HFFc6 (cell line): ENCODE results near the gene PANX3. TPM values are rescaled to one million over a fixed set of nuclear protein-coding genes. Genes with fewer than 3 reads are reported as not detected.

Source experiments
- DNase-seq: peaks from one replicate; pipeline ENCODE4 v3.0.0-alpha.2; 2018
- H3K27ac Mint-ChIP-seq: 2 replicates; pipeline ENCODE4 v1.8.0; 2020; ENCODE audit warnings: mild to moderate bottlenecking, mixed read lengths
- H3K27me3 Mint-ChIP-seq: 2 replicates; pipeline ENCODE4 v1.8.0; 2021; ENCODE audit warnings: mild to moderate bottlenecking, moderate library complexity, mixed read lengths; ENCODE audit not compliant: insufficient read depth
- H3K36me3 Mint-ChIP-seq: 2 replicates; pipeline ENCODE4 v1.8.0; 2021; ENCODE audit warnings: low read depth, mixed read lengths
- H3K4me1 Mint-ChIP-seq: 2 replicates; pipeline ENCODE4 v1.8.0; 2020; ENCODE audit warnings: low read depth, mixed read lengths
- H3K4me3 Mint-ChIP-seq: 2 replicates; pipeline ENCODE4 v1.8.0; 2020; ENCODE audit warnings: mild to moderate bottlenecking, moderate library complexity, mixed read lengths
- H3K9me3 Mint-ChIP-seq: 2 replicates; pipeline ENCODE4 v1.8.0; 2020; ENCODE audit warnings: mild to moderate bottlenecking, mixed read lengths
- long read RNA-seq: library from polyadenylated mRNA; unstranded; transcript quantifications from one replicate; pipeline ENCODE4 v2.0.0, GENCODE V29; 2019
- total RNA-seq, 6 experiments: library from RNA; stranded (reverse); fragmentation: NEBNext Ultra II Directional; extraction: Animal tissue kit (Norgen Biotek cat#: 25700); gene quantifications; 2 replicates in 1 of 6; 3 replicates in 5 of 6; pipeline ENCODE4 v1.2.3, GENCODE V29; 2021
- TF ChIP-seq, protein P1 (sequence below): fragments of 200-600 bp; sonication (generic); IDR thresholded peaks from 2 replicates; pipeline ENCODE4 v1.5.0; 2021; ENCODE audit warnings: antibody characterized with exemption, mild to moderate bottlenecking

Gene PANX3
- not detected for total RNA-seq
- long read RNA-seq = 0 reads

GRCh38 chr11:124611064-124611463 lies at the start of gene PANX3:
Gene PANX3, plus strand, starts transcription at chr11:124611428. Its CDS starts 129 bp downstream, at chr11:124611557.
- TF ChIP-seq, protein P1, sequence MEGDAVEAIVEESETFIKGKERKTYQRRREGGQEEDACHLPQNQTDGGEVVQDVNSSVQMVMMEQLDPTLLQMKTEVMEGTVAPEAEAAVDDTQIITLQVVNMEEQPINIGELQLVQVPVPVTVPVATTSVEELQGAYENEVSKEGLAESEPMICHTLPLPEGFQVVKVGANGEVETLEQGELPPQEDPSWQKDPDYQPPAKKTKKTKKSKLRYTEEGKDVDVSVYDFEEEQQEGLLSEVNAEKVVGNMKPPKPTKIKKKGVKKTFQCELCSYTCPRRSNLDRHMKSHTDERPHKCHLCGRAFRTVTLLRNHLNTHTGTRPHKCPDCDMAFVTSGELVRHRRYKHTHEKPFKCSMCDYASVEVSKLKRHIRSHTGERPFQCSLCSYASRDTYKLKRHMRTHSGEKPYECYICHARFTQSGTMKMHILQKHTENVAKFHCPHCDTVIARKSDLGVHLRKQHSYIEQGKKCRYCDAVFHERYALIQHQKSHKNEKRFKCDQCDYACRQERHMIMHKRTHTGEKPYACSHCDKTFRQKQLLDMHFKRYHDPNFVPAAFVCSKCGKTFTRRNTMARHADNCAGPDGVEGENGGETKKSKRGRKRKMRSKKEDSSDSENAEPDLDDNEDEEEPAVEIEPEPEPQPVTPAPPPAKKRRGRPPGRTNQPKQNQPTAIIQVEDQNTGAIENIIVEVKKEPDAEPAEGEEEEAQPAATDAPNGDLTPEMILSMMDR = no peak
- Mint-ChIP-seq H3K27ac (no peak within 1 kb of the TSS), H3K36me3 (no peaks in the 10 kb centered on the region), H3K9me3 (no peaks in the 10 kb centered on the region), H3K4me1 (no peaks in the 10 kb centered on the region), H3K4me3 (no peak within 1 kb of the TSS), H3K27me3 (peaks cover 10% of the 10 kb centered on the region)
- DNase-seq = no peak

GRCh38 chr11:124569697-124570096 lies 41.5 kb upstream of the PANX3 start, which contains the start of gene OR8A1:
Gene OR8A1, plus strand, starts transcription at chr11:124569997. Its CDS starts 123 bp downstream, at chr11:124570120.
- Mint-ChIP-seq H3K4me1 (no peaks in the 10 kb centered on the region), H3K9me3 (no peaks in the 10 kb centered on the region), H3K27me3 (peaks cover 2% of the 10 kb centered on the region; the same call in 1 of the 2 replicates), H3K4me3 (no peak within 1 kb of the TSS), H3K36me3 (no peaks in the 10 kb centered on the region), H3K27ac (no peak within 1 kb of the TSS)
- DNase-seq = no peak
- TF ChIP-seq, protein P1 = no peak

DNA sequence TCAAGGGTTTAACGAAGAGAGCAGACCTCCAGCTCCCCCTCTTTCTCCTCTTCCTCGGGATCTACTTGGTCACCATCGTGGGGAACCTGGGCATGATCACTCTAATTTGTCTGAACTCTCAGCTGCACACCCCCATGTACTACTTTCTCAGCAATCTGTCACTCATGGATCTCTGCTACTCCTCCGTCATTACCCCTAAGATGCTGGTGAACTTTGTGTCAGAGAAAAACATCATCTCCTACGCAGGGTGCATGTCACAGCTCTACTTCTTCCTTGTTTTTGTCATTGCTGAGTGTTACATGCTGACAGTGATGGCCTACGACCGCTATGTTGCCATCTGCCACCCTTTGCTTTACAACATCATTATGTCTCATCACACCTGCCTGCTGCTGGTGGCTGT lies 41.1 kb upstream of the PANX3 start:
- TF ChIP-seq, protein P1 = no peak
- no peaks in the 10 kb centered on the region for H3K9me3 Mint-ChIP-seq
- H3K27ac Mint-ChIP-seq = no peak overlapping the region
- no peaks in the 10 kb centered on the region for H3K36me3 Mint-ChIP-seq
- no peak overlapping the region for H3K4me3 Mint-ChIP-seq
- DNase-seq = no peak
- no peaks in the 10 kb centered on the region for H3K4me1 Mint-ChIP-seq
- peaks cover 2% of the 10 kb centered on the region; the same call in 1 of the 2 replicates for H3K27me3 Mint-ChIP-seq

- Mint-ChIP-seq H3K27me3 (peaks cover 9% of the 10 kb centered on the region), H3K27ac (no peak overlapping the region), H3K9me3 (no peaks in the 10 kb centered on the region), H3K36me3 (no peaks in the 10 kb centered on the region), H3K4me3 (no peak overlapping the region), H3K4me1 (no peaks in the 10 kb centered on the region)
- TF ChIP-seq, protein P1 = no peak
- no peak for DNase-seq
Measured at GRCh38 chr11:124577716-124578427, 33.4 kb upstream of the PANX3 start.

DNA sequence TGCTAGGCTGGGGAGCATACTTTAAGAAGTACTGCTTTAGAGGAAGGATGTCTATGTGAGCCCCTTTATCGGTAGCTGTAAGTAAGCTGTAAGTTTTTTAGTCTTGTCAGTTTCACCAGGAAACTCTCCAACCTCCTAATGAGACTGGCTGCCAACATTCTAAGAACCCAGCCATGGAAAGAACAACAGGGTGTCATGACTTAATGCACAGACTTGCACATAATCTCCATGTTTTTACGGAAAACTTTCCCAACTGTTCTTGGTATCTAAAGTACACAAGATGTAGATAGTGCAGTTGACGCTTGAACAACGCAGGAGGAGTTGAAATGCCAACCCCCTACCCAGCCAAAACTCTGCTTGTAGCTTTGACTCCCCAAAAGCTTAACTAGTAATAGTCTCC lies 32.5 kb upstream of the PANX3 start:
- Mint-ChIP-seq H3K27ac (no peak overlapping the region), H3K36me3 (no peaks in the 10 kb centered on the region), H3K4me1 (no peaks in the 10 kb centered on the region), H3K9me3 (no peaks in the 10 kb centered on the region), H3K4me3 (no peak overlapping the region), H3K27me3 (peaks cover 11% of the 10 kb centered on the region)
- no peak for DNase-seq
- TF ChIP-seq, protein P1 = no peak
